ENCODE measurements around the gene ZNF436.
A peak's percentile ranks its signal among the peaks of the same experiment; 100 is the strongest.
"Not testable (repeated sequence)": the region's sequence is repeated elsewhere in the genome, so short reads cannot be mapped to it uniquely, and the experiment has no call there.

The ZNF436 gene

GRCh38 chr1:23366146-23366545 lies 3.5 kb downstream of the ZNF436 start:
- no peak for DNase-seq

DNA sequence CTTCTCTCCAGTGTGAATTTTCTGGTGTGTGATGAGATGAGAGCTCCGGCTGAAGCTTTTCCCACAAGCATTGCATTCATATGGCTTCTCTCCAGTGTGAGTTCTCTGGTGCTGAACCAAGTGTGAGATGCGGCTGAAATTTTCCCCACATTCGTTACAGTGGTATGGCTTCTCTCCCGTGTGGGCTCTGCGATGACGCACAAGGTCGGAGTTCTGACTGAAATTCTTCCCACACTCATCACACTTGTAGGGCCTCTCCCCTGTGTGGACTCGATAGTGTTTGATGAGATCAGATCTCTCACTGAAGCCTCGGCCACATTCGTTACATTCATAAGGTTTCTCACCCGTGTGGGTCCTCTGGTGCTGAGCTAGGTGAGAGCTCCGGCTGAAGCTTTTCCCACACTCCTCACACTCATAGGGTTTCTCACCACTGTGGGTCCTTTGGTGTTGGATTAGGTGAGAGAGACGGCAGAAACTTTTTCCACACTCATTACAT lies 7.4 kb downstream of the ZNF436 start:
- no peak for DNase-seq

DNA sequence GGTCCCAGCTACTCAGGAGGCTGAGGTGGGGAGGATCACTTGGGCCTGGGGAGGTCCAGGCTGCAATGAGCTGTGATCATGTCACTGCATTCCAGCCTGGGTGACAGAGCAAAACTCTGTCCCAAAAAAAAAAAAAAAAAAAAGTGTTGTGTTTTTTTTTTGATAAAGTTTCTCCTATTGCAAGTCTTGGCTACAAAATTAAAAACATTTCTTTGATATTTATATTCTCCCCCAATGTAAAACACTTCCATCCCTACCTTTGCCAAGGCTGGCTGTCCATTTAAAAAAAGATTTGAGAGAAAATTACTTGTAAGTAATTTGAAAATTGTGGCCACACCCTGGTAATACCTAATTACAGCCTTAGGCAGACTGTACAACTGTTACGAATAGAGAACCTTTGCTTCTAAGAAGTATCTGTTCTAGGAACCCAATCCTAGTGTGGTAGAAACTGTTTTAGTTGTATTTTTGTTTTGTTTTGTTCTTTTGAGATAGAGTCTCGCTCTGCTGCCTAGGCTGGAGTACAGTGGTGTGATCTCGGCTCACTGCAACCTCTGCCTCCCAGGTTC lies 11.2 kb downstream of the ZNF436 start:
- no peak for DNase-seq

DNA sequence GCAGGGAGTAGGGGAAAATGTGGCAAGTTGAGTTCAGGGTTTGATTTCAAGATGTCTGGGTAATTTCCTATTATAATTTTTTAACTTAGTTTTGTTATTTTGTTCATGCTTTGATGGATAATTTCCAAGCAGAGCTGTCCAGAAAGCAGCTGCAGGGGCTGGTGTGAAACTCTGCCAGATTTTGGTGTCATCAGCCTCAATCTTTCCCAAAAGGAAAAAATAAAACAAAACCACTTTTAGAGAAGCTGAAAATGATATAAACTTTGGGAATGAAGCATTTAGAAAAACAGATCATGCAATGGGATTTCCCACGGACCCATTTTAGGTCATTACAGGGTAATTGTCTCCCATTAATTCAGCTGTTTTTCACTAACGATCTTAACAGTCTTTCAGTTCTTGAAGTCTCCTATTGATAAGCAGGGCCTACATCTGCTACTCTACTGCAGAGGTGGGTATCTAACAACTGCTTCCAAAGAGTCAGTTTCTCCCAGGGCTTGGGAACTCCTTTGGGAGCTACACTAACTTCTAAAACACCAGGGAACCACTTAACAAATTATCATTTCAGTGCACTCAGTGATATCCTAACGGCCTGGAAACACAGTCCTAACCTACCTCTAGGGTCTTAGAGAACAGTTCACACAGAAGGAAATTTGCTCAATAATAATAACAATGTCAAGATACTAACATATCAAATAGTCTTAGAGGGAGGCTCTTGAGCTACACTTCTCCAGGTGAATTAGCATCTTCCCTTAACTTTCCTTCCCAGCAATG lies 12.3 kb downstream of the ZNF436 start:
- no peak for DNase-seq

GRCh38 chr1:23356471-23357137 lies 13.0 kb downstream of the ZNF436 start:
- DNase-seq = no peak

GRCh38 chr1:23354245-23354644 lies 15.4 kb downstream of the ZNF436 start:
- no peak for DNase-seq

DNA sequence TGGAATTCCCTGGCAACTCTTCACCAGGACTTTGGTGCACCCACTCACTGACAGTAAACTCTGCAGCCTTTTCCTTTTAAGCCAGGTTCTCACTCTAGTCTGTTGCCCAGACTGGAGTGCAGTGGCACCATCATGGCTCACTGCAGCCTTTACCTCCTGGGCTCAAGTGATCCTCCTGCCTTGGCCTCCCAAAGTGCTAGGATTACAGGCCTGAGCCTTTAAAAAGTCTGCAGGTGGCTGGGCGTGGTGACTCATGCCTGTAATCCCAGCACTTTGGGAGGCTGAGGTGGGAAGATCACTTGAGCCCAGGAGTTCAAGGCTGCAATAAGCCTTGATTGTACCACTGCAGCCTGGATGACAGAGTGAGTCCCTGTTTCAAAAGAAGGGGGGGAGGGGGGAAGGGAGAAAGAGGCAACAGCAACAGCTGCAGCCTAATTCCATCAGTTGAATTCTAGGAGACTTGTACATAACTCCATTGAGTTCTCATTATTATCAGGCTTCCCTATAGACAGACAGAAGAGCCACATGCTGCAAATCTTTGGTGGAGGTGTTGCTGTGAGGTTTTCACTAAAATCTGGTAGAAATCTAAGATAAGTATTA lies 17.4 kb downstream of the ZNF436 start:
- no peak for DNase-seq

DNA sequence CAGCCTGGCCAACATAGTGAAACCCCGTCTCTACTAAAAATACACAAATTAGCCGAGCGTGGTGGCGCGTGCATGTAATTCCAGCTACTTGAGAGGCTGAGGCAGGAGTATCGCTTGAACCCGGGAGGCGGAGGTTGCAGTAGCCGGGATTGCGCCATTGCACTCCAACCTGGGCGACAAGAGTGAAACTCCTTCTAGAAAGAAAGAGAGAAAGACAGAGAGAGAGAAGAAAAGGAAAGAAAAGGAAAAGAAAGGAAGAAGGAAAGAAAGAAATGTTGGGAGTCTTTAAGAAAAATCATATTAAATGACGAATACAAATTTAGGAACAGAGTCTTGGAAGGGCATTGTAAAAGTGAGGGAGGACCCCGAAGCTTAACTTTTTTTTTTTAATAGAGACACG lies 23.7 kb downstream of the ZNF436 start:
- DNase-seq = no peak

DNA sequence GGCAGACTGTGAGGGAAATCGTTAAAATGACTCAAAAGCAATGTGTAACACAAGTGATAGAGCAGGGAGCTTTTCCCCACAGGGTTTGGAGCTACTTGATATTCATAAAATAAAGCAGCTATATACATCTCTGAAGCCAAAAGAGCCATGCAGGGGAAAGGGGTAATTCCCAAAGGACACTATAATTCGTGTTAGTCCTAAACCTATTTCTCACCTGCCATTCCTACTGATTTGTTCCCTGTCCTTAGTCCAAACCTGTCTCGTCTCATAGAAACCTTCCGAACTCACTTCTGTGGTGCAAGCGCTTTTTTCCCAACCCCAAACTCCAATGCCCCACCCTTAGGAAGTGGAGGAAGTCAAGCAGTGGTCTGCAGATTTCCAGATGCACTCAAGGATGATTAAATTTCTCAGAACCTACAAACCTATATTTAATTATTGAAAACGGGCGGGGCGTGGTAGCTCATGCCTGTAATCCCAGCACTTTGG lies 24.6 kb downstream of the ZNF436 start:
- peak; percentile 36 for DNase-seq

DNA sequence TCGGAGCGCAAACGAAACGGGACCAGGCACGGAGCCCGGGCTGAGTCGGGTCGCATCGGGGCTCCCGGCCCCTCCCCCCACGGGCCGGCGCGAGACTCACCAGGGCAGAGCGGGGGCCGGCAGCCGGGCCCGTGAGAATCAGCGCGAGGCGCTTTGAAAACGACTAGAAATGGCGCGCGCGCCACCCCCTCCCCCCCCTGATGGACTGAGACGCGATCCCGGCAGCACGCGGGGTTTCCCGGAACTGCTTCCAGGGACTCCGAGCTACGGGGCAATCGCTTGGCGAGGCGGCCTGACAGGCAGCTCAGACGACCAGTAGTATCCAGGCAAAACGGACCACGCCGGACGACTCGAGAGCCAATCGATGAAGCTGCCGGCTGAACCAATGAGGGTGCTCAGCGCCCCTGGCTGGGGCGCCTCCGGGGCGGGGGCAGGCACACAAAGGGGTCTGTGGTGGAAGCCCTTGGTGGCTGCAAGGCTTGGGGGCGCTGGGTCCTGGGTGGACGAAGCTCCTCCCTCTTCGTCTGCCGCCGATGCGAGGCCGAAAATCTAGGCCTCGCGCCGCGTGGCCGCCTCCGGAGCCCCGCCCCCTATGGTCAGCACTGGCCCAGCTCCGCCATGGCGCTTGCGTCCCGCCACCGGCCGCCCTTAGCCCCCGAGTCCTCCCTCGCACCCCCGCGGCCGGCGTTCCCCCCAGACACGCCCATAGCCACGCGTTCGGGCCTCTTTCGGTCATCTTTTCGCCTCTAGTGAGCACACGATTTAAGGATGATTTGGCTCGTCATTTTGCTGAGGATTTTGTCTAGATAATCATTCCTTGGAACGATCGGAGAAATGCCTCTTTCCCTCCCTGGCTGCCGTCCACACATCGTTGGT lies 25.3 kb downstream of the ZNF436 start, which contains the start of gene HNRNPR:
HNRNPR (minus strand) TSS at position 174 of the 876 bp plus-strand sequence. CDS start 3,276 bp downstream, outside the sequence.
- DNase-seq = peak; percentile 100

DNA sequence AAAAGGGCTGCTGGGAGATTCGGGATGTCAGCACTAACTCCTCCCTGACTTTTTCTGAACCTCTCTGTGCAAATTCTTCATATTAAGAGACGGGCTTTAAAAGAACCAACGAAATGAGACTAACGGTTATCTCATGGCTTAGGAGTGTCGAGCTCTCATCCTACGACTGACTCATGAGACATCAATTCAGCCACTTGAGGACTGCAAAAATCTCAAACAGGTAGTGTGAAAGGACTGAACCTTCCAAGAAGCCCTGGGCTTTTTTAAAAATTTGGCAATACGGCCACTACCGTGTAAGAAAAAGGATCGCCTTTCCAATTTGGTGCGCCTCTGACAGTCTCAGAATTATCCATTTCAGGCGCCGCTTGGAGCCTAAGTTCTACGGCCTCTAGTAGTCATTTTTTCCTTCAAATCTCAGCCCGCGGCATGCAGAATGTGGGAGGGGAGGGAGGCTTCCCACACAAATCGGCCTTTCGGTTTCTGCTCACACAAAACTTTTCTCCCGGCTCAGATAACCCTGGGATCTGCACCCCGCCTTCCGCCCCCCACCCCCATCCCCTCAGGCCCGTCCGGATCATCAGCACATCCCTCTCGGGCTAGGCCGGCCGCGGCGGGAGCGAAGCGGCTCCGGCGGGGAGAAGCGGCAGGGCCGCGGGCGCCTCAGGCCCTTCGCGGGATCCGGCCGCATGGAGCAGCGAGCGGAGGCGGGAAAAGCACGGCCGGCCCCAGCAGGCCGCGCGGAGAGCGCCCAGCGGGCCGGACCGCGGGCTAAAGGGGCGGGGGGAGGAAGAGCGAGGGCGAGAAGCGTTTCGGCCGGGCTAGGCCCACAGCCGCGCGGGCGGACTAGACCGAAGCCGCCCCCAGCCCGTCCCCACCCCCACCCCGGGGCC lies 26.2 kb downstream of the ZNF436 start:
- DNase-seq = peak; percentile 87

DNA sequence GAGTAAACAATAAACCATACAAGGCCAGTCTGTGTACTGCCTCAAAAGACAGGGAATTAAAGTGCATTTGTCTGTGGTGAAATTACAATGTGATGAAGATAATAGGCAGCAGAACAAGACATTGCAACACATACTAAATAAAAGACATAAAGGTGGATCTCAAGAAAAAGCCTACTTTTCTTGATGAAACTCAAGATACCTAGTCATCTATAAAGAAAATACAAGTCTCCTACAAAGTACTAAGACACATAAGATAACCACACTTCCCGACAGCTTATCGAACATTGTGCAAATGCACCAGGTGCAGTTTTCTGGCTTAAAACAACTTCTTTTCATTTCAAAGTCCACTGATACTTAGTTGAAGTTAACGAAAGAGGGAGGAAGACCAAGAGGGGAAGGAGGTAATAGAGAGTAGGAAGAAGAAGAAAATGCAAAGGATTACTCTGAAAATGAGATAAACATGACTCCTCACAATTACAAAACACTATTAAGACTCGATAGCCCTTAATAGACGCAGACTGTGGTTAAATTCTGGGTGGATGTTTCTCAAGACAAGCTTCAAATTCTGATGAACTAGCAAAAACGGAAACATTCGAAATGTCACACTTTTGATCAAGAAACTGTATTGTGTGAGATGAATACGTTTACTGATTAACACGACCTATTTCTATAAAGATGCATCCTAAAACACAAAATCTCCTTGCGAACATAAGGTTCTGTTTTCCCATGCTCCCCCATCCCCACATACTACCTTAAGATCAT lies 27.5 kb downstream of the ZNF436 start:
- no peak for DNase-seq

DNA sequence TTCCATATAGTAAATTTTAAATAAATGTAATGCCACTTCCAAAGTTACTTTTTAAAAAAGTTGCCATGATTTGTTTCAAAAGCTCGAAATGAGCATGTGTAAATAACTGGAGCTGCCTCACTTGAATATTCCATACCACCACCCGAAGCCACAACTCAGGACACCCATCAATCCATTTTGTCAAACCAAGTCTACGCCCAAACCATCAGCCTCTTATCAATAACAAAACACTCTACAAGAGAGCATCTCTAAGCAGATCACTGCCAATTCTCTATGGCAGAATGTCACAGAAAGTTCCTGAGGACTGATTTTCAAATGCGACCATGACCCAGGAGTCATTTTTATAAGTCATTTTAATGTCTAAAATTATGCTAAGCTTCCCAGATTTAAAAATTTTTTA lies 30.0 kb downstream of the ZNF436 start:
- no peak for DNase-seq

DNA sequence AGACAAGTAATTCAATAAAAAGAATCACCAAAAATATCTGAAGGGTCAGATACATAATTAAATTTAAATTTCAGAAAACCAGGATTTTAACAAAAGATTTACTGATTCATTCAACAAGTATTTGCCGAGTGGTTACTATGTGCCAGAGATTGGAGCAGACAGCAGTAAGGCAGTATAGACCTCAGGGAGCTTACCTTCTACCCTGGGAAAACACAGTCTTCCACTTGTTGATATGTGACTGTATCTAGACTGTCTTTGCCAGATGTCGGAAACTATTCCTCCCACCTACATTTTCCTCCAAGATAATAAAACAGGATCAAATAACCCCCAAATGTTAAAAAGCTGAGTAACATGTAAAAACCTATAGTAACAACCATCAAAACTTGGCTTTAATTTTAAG lies 31.8 kb downstream of the ZNF436 start:
- DNase-seq = peak; percentile 15

DNA sequence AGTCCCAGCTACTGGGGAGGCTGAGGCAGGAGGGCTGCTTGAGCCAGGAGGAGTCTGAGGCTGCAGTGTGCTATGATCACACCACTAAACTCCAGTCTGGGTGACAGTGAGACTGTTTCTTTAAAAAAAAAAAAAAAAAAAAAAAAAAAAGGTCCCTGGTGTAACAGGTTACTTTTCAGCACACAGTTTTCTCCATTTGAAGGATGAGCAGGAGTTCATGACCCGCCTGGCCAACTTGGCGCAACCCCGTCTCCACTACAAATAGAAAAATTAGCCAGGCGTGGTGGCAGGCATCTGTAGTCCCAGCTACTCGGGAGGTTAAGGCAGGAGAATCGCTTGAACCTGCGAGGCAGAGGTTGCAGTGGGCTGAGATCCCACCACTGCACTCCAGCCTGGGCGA lies 37.9 kb downstream of the ZNF436 start:
- DNase-seq = no peak

- no peak for DNase-seq
Observed at GRCh38 chr1:23330846-23331245, 38.8 kb downstream of the ZNF436 start.

GRCh38 chr1:23325393-23325792 lies 44.2 kb downstream of the ZNF436 start:
- no peak for DNase-seq

- no peak for DNase-seq
Observed at GRCh38 chr1:23322770-23323169, 46.9 kb downstream of the ZNF436 start.

DNA sequence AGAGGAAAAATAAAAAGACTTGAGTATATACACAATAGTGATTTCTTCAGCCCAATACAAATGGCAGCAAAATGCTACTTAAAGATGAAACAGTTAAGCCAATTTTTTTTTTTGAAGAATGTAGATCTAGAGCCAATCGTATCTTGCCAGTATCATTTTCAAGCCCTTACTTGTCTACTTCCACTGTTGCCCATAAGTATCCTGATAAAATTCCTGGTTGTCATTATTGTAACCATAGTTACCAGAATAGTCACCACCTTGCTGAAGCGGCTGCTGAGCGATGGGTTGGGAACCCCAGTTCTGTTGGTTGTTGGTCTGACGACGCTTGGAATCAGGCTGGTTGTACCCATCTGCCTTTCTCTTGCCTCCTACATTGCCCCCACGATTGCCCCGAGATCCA lies 59.4 kb downstream of the ZNF436 start:
- DNase-seq = not testable (repeated sequence)

Measured in fibroblast of skin of right biceps (primary cell).